ENCODE results near the gene YWHAE. TPM values are rescaled to one million over a fixed set of nuclear protein-coding genes. Genes with fewer than 3 reads are reported as not detected.
A peak's percentile ranks its signal among the peaks of the same experiment; 100 is the strongest.

Gene YWHAE
- total RNA-seq, 1 experiment from 2014 or later, result 210 TPM

DNA sequence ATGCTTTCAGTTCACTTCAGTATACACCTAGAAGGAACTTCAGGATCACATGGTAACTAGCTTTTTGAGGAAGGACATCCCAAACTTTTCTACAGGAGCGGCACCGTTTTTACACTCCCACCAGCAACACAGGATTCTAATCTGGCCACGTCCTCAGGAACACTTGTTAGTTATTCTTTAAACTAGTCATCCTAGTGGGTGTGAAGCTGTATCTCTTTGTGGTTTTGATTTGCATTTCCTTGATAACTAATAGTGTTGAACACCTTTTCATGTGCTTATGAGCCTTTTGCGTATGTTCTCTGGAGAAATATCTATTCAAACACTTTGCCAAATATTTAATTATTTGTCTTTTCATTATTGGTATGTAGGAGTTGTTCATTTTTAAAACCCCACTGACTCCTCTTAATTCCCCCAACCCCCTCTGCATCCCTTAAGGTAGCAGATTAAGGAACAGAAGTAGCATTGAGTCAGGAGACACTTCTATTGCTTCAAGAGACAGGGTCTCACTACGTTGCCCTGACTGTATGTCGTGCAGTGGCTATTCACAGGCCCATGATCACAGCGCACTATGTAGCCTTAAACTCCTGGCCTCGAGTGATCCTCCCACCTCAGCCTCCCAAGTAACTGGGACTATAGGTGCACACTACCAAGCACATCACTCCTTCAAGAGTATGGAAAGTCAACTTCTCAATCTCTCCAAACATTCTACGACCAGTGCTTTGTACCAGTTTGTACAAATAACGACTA is 25.4 kb downstream of the YWHAE start:
- no peak overlapping the region for H3K27ac ChIP-seq (ENCODE audit: low read length)
- H3K4me3 ChIP-seq (ENCODE audit: low read length), result no peak overlapping the region
- peaks cover 4% of the 10 kb centered on the region; the same call in 1 of the 2 replicates for H3K4me1 ChIP-seq (ENCODE audit: insufficient read depth, low read length)
- H3F3A ChIP-seq (ENCODE audit: low read length, unreplicated experiment), result no peaks in the 10 kb centered on the region
- ChIA-PET CTCF (no interaction called here), POLR2A (ENCODE audit: unreplicated experiment) (no interaction called here)
- no peak for TF ChIP-seq EZH2 (IDR thresholded peaks at IDR 0.05; ENCODE audit: low read length, unreplicated experiment)
- H2AFZ ChIP-seq (ENCODE audit: low read length), result no peak overlapping the region
- H3K27me3 ChIP-seq (ENCODE audit: low read length), result no peaks in the 10 kb centered on the region
- H3K9me3 ChIP-seq (ENCODE audit: low read length), result no peaks in the 10 kb centered on the region
- no peaks in the 10 kb centered on the region for H3K9me2 ChIP-seq (replicated peaks; ENCODE audit: low read length)
- BruUV-seq (replicated peaks), result TSS peak; percentile 21
- DNase-seq (no peak), ATAC-seq (no peak)
- H4K20me1 ChIP-seq (ENCODE audit: low read length), result peaks cover 92% of the 10 kb centered on the region
- peaks cover 100% of the 10 kb centered on the region for H3K79me2 ChIP-seq (ENCODE audit: low read length)
- peaks cover 8% of the 10 kb centered on the region; the same call in 1 of the 2 replicates for H3K36me3 ChIP-seq (ENCODE audit: low read depth, low read length)
- intact Hi-C loops (cut with micrococcal nuclease), result no loop called here
- H3K9ac ChIP-seq (ENCODE audit: low read length), result no peak overlapping the region
- no peak overlapping the region for H3K4me2 ChIP-seq (ENCODE audit: low read length)

- peaks cover 91% of the 10 kb centered on the region for H4K20me1 ChIP-seq (ENCODE audit: low read length)
- no TSS peak for BruUV-seq (replicated peaks)
- no peaks in the 10 kb centered on the region for H3K9me2 ChIP-seq (replicated peaks; ENCODE audit: low read length)
- no peak overlapping the region for H2AFZ ChIP-seq (ENCODE audit: low read length)
- H3K79me2 ChIP-seq (ENCODE audit: low read length), result peaks cover 100% of the 10 kb centered on the region
- POLR2A ChIA-PET (ENCODE audit: unreplicated experiment), result no interaction called here
- H3K4me2 ChIP-seq (ENCODE audit: low read length), result no peak overlapping the region
- no peak for DNase-seq
- peaks cover 12% of the 10 kb centered on the region; the same call in 1 of the 2 replicates for H3K36me3 ChIP-seq (ENCODE audit: low read depth, low read length)
- TF ChIP-seq EZH2phosphoT487 (IDR thresholded peaks at IDR 0.05; ENCODE audit: borderline replicate concordance, low read length), result no peak
- TF ChIP-seq CTCF (conservative IDR thresholded peaks at IDR 0.05; ENCODE audit: low read depth, low read length), result no peak
- no peak for TF ChIP-seq EZH2 (IDR thresholded peaks at IDR 0.05; ENCODE audit: low read length, unreplicated experiment)
- 0 out of 2 replicates have a peak, but pooled peaks cover 4% of the 10 kb centered on the region for H3K4me1 ChIP-seq (ENCODE audit: insufficient read depth, low read length)
- no peak overlapping the region for H3K27ac ChIP-seq (ENCODE audit: low read length)
- no peak for ATAC-seq
- CTCF ChIA-PET, result no interaction called here
- no peaks in the 10 kb centered on the region for H3K9me3 ChIP-seq (ENCODE audit: low read length)
- intact Hi-C loops (cut with micrococcal nuclease), result no loop called here
- H3K9ac ChIP-seq (ENCODE audit: low read length), result no peak overlapping the region
- no peaks in the 10 kb centered on the region for H3K27me3 ChIP-seq (ENCODE audit: low read length)
- H3K4me3 ChIP-seq (ENCODE audit: low read length), result no peak overlapping the region
- no peaks in the 10 kb centered on the region for H3F3A ChIP-seq (ENCODE audit: low read length, unreplicated experiment)
Observed at GRCh38 chr17:1373707-1374237, 26.2 kb downstream of the YWHAE start.

DNA sequence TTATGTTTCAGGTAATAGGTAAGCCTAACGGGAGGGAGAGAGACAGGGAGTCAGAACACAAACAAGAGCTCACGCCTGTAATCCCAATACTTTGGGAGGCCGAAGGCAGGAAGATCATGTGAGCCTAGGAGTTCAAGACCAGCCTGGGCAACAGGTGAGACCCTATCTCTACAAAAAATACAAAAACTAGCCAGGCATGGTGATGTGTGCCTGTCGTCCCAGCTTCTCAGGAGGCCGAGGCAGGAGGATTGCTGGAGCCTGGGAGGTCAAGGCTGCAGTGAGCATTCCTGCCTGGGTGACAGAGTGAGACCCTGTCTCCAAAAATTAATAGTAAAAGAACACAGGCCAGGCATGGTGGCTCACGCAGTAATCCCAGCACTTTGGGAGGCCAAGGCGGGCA is 27.4 kb downstream of the YWHAE start:
- intact Hi-C loops (cut with micrococcal nuclease), result no loop called here
- Histone ChIP-seq H3F3A (ENCODE audit: low read length, unreplicated experiment) (peaks cover 2% of the 10 kb centered on the region), H3K36me3 (ENCODE audit: low read depth, low read length) (peaks cover 9% of the 10 kb centered on the region; the same call in 1 of the 2 replicates), H3K27ac (ENCODE audit: low read length) (no peak overlapping the region), H4K20me1 (ENCODE audit: low read length) (peaks cover 88% of the 10 kb centered on the region), H3K4me3 (ENCODE audit: low read length) (no peak overlapping the region), H3K9ac (ENCODE audit: low read length) (no peak overlapping the region), H3K9me3 (ENCODE audit: low read length) (no peaks in the 10 kb centered on the region), H2AFZ (ENCODE audit: low read length) (no peak overlapping the region), H3K27me3 (ENCODE audit: low read length) (no peaks in the 10 kb centered on the region), H3K4me1 (ENCODE audit: insufficient read depth, low read length) (no peaks in the 10 kb centered on the region), H3K79me2 (ENCODE audit: low read length) (peaks cover 100% of the 10 kb centered on the region), H3K9me2 (replicated peaks; ENCODE audit: low read length) (no peaks in the 10 kb centered on the region), H3K4me2 (ENCODE audit: low read length) (no peak overlapping the region)
- BruUV-seq (replicated peaks), result no TSS peak
- CTCF ChIA-PET, result no interaction called here
- ATAC-seq (no peak), DNase-seq (no peak)
- no peak for TF ChIP-seq CTCF (conservative IDR thresholded peaks at IDR 0.05; ENCODE audit: low read depth, low read length)
- TF ChIP-seq EZH2 (IDR thresholded peaks at IDR 0.05; ENCODE audit: low read length, unreplicated experiment), result no peak
- TF ChIP-seq EZH2phosphoT487 (IDR thresholded peaks at IDR 0.05; ENCODE audit: borderline replicate concordance, low read length), result no peak
- POLR2A ChIA-PET (ENCODE audit: unreplicated experiment), result no interaction called here

Measured in PC-3 (cell line).